ENCODE results near the gene PPP2R2B.
A peak's percentile ranks its signal among the peaks of the same experiment; 100 is the strongest.

PPP2R2B gene

DNA sequence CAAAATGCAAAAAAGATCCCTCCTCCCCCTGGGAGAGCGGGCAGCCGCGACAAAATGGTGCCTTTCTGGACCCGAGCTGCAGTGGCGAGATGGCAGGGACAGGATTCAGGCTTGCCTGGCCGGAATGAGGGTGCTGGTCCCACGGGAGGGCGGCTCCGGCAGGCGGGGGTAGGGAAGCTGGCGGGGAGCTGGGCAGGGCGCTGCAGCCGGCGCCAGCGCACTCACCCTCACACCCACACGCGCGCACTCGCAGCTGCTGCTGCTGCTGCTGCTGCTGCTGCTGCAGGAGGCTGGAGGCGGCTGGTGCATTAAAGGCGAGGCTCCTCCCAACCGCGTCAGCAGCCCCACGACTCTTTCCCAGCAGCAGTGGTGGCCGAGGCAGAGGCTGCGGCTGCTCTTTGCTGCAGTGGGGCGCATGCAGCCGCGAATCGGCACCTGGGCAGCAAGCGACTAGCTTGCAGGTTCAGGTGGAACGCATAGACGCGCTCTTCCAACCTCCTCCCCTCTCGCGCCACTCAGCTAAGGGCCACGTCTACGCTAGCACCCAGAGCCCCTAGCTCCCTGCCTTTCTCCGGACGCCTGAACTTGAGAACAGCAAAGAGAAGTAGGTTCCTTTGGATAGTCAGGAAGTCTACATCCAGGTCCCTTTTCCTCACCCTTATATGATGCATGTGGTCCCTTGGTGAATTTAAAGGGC lies at the start of gene PPP2R2B:
Gene PPP2R2B (minus strand): TSS at position 282 of the 697 bp plus-strand sequence.
- ChIA-PET CTCF (no interaction called here), POLR2A (no interaction called here)
- TF ChIP-seq NFRKB (IDR thresholded peaks at IDR 0.05): no peak
- no peak for TF ChIP-seq ZNF384 (IDR thresholded peaks at IDR 0.05)
- no peak for TF ChIP-seq L3MBTL2 (conservative IDR thresholded peaks at IDR 0.05)
- no peak for TF ChIP-seq LEF1 (IDR thresholded peaks at IDR 0.05; ENCODE audit: borderline replicate concordance)
- no peak for TF ChIP-seq SP1 (IDR thresholded peaks at IDR 0.05)
- TF ChIP-seq PKNOX1 (IDR thresholded peaks at IDR 0.05): no peak
- TF ChIP-seq BHLHE40 (IDR thresholded peaks at IDR 0.05; ENCODE audit: borderline replicate concordance): no peak
- no peak for TF ChIP-seq ARNT (IDR thresholded peaks at IDR 0.05)
- no peak for TF ChIP-seq TARDBP (IDR thresholded peaks at IDR 0.05)
- no peak for TF ChIP-seq CTBP1 (IDR thresholded peaks at IDR 0.05; ENCODE audit: borderline replicate concordance)
- TF ChIP-seq FOXM1 (IDR thresholded peaks at IDR 0.05; ENCODE audit: borderline replicate concordance): no peak
- TF ChIP-seq SUZ12 (IDR thresholded peaks at IDR 0.05): no peak
- TF ChIP-seq FOXK2 (IDR thresholded peaks at IDR 0.05): no peak
- TF ChIP-seq ELF4 (IDR thresholded peaks at IDR 0.05): no peak
- TF ChIP-seq HDGF (IDR thresholded peaks at IDR 0.05; ENCODE audit: borderline replicate concordance): no peak
- TF ChIP-seq FOXA1 (IDR thresholded peaks at IDR 0.05): no peak
- peak; percentile 14 for DNase-seq (ENCODE audit: extremely low spot score)

DNA sequence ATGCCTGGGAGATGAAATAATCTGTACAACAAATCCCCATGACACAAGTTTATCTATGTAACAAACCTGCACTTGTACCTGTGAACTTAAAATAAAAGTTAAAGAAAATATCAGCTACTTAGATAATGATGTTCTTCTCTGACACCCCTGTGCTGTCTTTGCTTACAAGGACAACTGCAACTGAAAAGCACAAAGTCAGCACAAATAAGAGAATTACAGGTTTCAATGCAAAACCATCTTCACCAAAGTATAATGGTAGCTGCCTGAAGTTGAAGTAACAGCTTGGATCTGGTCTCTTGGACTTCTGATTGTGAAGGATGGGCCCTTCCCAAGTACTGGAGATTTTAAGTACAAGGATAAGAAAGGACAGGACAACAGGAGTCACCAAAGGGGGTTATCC lies 45.6 kb upstream of the PPP2R2B start:
- TF ChIP-seq PKNOX1 (IDR thresholded peaks at IDR 0.05) (no peak), NFRKB (IDR thresholded peaks at IDR 0.05) (no peak), FOXK2 (IDR thresholded peaks at IDR 0.05) (no peak), SUZ12 (IDR thresholded peaks at IDR 0.05) (no peak), SP1 (IDR thresholded peaks at IDR 0.05) (no peak), L3MBTL2 (conservative IDR thresholded peaks at IDR 0.05) (no peak), ZNF384 (IDR thresholded peaks at IDR 0.05) (no peak), ELF4 (IDR thresholded peaks at IDR 0.05) (no peak), FOXM1 (IDR thresholded peaks at IDR 0.05; ENCODE audit: borderline replicate concordance) (no peak), BHLHE40 (IDR thresholded peaks at IDR 0.05; ENCODE audit: borderline replicate concordance) (no peak), TARDBP (IDR thresholded peaks at IDR 0.05) (no peak), LEF1 (IDR thresholded peaks at IDR 0.05; ENCODE audit: borderline replicate concordance) (no peak), CTBP1 (IDR thresholded peaks at IDR 0.05; ENCODE audit: borderline replicate concordance) (no peak), FOXA1 (IDR thresholded peaks at IDR 0.05) (no peak), ARNT (IDR thresholded peaks at IDR 0.05) (no peak), HDGF (IDR thresholded peaks at IDR 0.05; ENCODE audit: borderline replicate concordance) (no peak)
- no peak for DNase-seq (ENCODE audit: extremely low spot score)
- CTCF ChIA-PET: no interaction called here
- POLR2A ChIA-PET: no interaction called here

GRCh38 chr5:146921225-146921624 lies 42.7 kb upstream of the PPP2R2B start:
- CTCF ChIA-PET: no interaction called here
- no peak for TF ChIP-seq TARDBP (IDR thresholded peaks at IDR 0.05)
- POLR2A ChIA-PET: no interaction called here
- no peak for DNase-seq (ENCODE audit: extremely low spot score)

DNA sequence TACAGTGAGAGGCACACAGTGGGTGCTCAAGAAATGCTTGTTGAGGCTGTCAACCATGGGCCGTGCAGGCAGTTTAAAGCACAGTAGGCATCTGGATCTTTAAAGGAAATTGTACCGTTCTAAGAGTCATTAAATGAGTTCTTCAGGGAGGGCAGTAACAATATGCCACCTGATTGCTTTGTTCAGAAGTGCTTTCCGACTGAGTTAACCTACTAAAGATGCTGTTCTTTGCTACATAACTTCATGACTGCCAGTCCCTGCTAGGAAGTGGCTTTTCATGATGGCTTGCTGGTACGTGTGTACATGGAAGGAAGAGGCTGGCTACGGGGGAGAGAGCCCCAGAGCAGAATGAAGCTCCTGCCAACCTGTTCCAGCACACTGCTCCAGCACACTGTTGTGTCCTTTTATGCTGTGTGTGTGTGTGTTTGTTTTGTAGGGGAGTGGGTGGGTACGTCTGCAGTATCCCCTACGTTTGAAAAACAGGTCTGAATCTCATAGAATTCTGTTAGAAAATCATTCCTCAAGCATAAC lies 41.9 kb upstream of the PPP2R2B start:
- TF ChIP-seq LEF1 (IDR thresholded peaks at IDR 0.05; ENCODE audit: borderline replicate concordance) (no peak), TARDBP (IDR thresholded peaks at IDR 0.05) (no peak), ELF4 (IDR thresholded peaks at IDR 0.05) (no peak), NFRKB (IDR thresholded peaks at IDR 0.05) (no peak), BHLHE40 (IDR thresholded peaks at IDR 0.05; ENCODE audit: borderline replicate concordance) (no peak), FOXK2 (IDR thresholded peaks at IDR 0.05) (no peak), HDGF (IDR thresholded peaks at IDR 0.05; ENCODE audit: borderline replicate concordance) (no peak), L3MBTL2 (conservative IDR thresholded peaks at IDR 0.05) (no peak), SP1 (IDR thresholded peaks at IDR 0.05) (no peak)
- POLR2A ChIA-PET: no interaction called here
- no peak for DNase-seq (ENCODE audit: extremely low spot score)
- CTCF ChIA-PET: no interaction called here

DNA sequence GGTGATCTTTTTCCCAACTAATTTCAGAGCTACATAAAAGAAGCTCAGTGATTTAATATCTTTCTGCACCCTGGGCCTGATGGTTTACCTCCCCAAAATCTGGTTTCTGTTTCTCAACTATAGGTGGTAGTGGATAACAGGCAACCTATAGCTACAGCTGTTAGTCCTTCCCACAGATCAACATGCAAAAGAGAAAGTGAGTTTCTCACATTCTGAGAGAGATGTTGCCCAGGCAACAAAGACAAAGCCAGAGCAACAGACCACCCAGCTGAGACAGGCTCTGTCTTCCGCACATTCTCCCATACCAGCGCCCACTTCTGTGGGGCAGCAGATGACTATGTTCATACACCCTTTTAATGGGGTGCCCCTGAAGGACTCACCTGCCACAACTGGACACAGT lies 40.7 kb upstream of the PPP2R2B start:
- POLR2A ChIA-PET: no interaction called here
- no peak for DNase-seq (ENCODE audit: extremely low spot score)
- TF ChIP-seq BHLHE40 (IDR thresholded peaks at IDR 0.05; ENCODE audit: borderline replicate concordance): no peak
- no peak for TF ChIP-seq LEF1 (IDR thresholded peaks at IDR 0.05; ENCODE audit: borderline replicate concordance)
- TF ChIP-seq FOXM1 (IDR thresholded peaks at IDR 0.05; ENCODE audit: borderline replicate concordance): no peak
- no peak for TF ChIP-seq CTBP1 (IDR thresholded peaks at IDR 0.05; ENCODE audit: borderline replicate concordance)
- no peak for TF ChIP-seq TARDBP (IDR thresholded peaks at IDR 0.05)
- TF ChIP-seq PKNOX1 (IDR thresholded peaks at IDR 0.05): no peak
- no peak for TF ChIP-seq HDGF (IDR thresholded peaks at IDR 0.05; ENCODE audit: borderline replicate concordance)
- TF ChIP-seq ARNT (IDR thresholded peaks at IDR 0.05): no peak
- TF ChIP-seq SP1 (IDR thresholded peaks at IDR 0.05): no peak
- no peak for TF ChIP-seq ELF4 (IDR thresholded peaks at IDR 0.05)
- no peak for TF ChIP-seq SUZ12 (IDR thresholded peaks at IDR 0.05)
- CTCF ChIA-PET: no interaction called here

DNA sequence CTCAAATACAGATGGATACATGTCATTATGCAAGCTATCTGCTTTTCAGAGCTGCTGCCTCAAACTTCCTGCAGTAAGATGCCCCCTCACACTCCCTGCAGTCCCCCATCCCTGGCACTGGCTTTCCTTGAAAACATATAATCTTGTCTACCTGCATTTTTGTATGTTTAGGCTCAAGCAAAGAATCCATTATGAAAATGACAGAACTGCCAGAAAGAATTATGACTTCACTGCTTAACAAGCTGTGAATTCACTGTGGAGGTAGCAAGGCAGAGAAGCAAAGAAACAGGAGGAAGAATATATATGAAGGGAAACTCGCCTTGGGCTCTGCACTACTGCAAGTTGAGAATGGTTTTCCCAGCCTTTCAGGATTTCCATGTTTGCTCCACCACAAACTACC lies 39.4 kb upstream of the PPP2R2B start:
- ChIA-PET POLR2A (no interaction called here), CTCF (no interaction called here)
- TF ChIP-seq NFRKB (IDR thresholded peaks at IDR 0.05) (no peak), TARDBP (IDR thresholded peaks at IDR 0.05) (no peak), CTBP1 (IDR thresholded peaks at IDR 0.05; ENCODE audit: borderline replicate concordance) (no peak), PKNOX1 (IDR thresholded peaks at IDR 0.05) (no peak), FOXK2 (IDR thresholded peaks at IDR 0.05) (no peak), ARNT (IDR thresholded peaks at IDR 0.05) (no peak), SP1 (IDR thresholded peaks at IDR 0.05) (no peak), FOXM1 (IDR thresholded peaks at IDR 0.05; ENCODE audit: borderline replicate concordance) (no peak), SUZ12 (IDR thresholded peaks at IDR 0.05) (no peak), LEF1 (IDR thresholded peaks at IDR 0.05; ENCODE audit: borderline replicate concordance) (no peak), FOXA1 (IDR thresholded peaks at IDR 0.05) (no peak), HDGF (IDR thresholded peaks at IDR 0.05; ENCODE audit: borderline replicate concordance) (no peak), ZNF384 (IDR thresholded peaks at IDR 0.05) (no peak), BHLHE40 (IDR thresholded peaks at IDR 0.05; ENCODE audit: borderline replicate concordance) (no peak), L3MBTL2 (conservative IDR thresholded peaks at IDR 0.05) (no peak), ELF4 (IDR thresholded peaks at IDR 0.05) (no peak)
- no peak for DNase-seq (ENCODE audit: extremely low spot score)
